Stomach (tissue), 9 donors: ENCODE measurements around the gene SSR4. TPM values are rescaled to one million over a fixed set of nuclear protein-coding genes. Genes with fewer than 3 reads are reported as not detected.
A peak's percentile ranks its signal among the peaks of the same experiment; 100 is the strongest.
"Not testable (repeated sequence)": the region's sequence is repeated elsewhere in the genome, so short reads cannot be mapped to it uniquely, and the experiment has no call there.

ENCODE experiments used
- DNase-seq, 2 donors: peaks; one replicate each; pipeline versions ENCODE4 v3.0.0 to v3.0.0-alpha.2; 2013 to 2019
- H3K27ac ChIP-seq, 5 donors: fragments of 200-600 bp in 4 of 5; sonication (generic) in 4 of 5; one replicate each; pipeline ENCODE4 v1.5.1; 2013 to 2019; ENCODE audit warnings: mild to moderate bottlenecking in 1 of 5, moderate library complexity in 1 of 5
- H3K27me3 ChIP-seq, 3 donors: fragments of 200-600 bp; sonication (generic); one replicate each; pipeline ENCODE4 v1.5.1; 2017 to 2019; ENCODE audit warnings: mixed run types in 1 of 3
- H3K36me3 ChIP-seq, 4 donors: fragments of 200-600 bp; sonication (generic); 1 replicate in 3 of 4; 2 replicates in 1 of 4; pipeline ENCODE4 v1.5.1; 2016 to 2019
- H3K4me1 ChIP-seq, 4 donors: fragments of 200-600 bp; sonication (generic); one replicate each; pipeline ENCODE4 v1.5.1; 2016 to 2019
- H3K4me3 ChIP-seq, 4 donors: fragments of 200-600 bp; sonication (generic) in 3 of 4; one replicate each; pipeline ENCODE4 v1.5.1; 2016 to 2019; ENCODE audit warnings: mild to moderate bottlenecking in 1 of 4
- H3K9me3 ChIP-seq, 4 donors: fragments of 200-600 bp; sonication (generic); one replicate each; pipeline ENCODE4 v1.5.1; 2016 to 2019
- EP300 ChIP-seq: sonication (generic); formaldehyde crosslinking; IDR thresholded peaks from one replicate; pipeline ENCODE4 v1.6.1; 2017; ENCODE audit warnings: antibody characterized with exemption
- POLR2A ChIP-seq, 4 donors: fragments of 450-650 bp; IDR thresholded peaks; one replicate each; pipeline ENCODE4 v1.6.1; 2016; ENCODE audit warnings: antibody characterized with exemption in 4 of 4, control low read depth in 2 of 4, mild to moderate bottlenecking in 1 of 4, moderate library complexity in 1 of 4
- POLR2AphosphoS5 ChIP-seq, 3 donors: sonication (generic); formaldehyde crosslinking; IDR thresholded peaks; one replicate each; pipeline ENCODE4 v1.6.1; 2016; ENCODE audit warnings: antibody characterized with exemption in 3 of 3
- WGBS, 5 donors: extraction: QIAGEN DNeasy Blood & Tissue Kit in 3 of 5; methylation state at CpG; one replicate each; pipeline versions ENCODE4 v1.1.5 to v1.1.7; 2013 to 2018; 5-methylcytosine and 5-hydroxymethylcytosine counted together
- intact Hi-C: fragments of 100-400 bp; cut with DNase I; formaldehyde crosslinking; loops from one replicate; pipeline ENCODE4 v1.15.1; 2023; ENCODE audit warnings: low total_unique reads
- polyA plus RNA-seq, 3 donors: library from polyadenylated mRNA; stranded (reverse); fragments of 200-250 nt; gene quantifications; one replicate each; pipeline ENCODE4 v1.2.3, GENCODE V29; 2013
- total RNA-seq, 5 donors: library from RNA; depleted of rRNA; stranded (reverse); fragments of >200 nt; gene quantifications; one replicate each; pipeline versions ENCODE4 v1.1.0 to v1.2.3, GENCODE V29; 2014 to 2016
- TF ChIP-seq, protein P1 (sequence below), 7 experiments: fragments of 450-650 bp in 4 of 7; fragments of 200-600 bp in 3 of 7; sonication (generic) in 3 of 7; IDR thresholded peaks; one replicate each; pipeline ENCODE4 v1.5.1; 2016 to 2019; ENCODE audit warnings: antibody characterized with exemption in 7 of 7, control low read depth in 2 of 7, mild to moderate bottlenecking in 1 of 7
- donor health status: healthy with polysubstance abuse.
- donor health status: Bipolar disorder and iron deficiency.
- donor health status: healthy.

SSR4 gene
- total and polyA plus RNA-seq, 8 donors: 13.9 to 717 (median 174) TPM

DNA sequence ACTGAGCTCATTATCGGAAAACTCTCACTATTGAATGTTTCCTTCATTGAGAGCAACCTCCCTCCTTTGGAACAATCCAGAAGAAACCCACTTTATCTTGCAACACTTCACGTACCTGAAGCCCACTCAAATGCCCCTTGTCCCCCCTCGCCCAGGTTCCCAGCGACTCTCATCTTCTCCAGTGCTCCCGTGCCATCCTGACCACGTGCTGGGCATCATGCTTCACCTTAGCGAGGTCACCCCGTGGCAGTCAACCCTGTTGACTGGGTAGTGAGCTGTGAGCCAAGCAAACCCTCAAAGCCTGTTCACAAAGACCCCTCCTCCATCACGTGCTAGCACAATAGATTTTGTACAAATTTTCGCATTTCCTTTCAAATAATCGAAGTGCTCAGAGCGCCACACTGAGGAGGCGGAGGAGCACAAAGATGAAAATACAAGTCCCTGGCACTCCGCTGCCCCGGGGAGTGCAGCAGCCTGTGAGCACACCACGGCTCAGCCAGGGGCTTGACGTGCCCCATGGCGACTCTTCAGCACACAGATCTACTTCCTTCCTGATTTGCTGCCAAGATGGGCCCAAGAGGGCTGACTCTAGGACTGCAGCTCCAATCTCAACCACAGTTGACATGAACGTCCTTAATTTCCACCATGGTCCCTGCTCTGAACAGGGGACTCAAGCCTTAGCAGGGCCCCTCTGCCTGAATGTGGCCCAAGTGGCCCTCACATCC lies 20.3 kb downstream of the SSR4 start:
- no peak overlapping the region for H3K27ac ChIP-seq
- intact Hi-C loops: no loop called here
- H3K9me3 ChIP-seq: peaks cover 0 to 20% (median 3%) of the 10 kb centered on the region in 4 donors
- H3K27me3 ChIP-seq: peaks cover 4 to 23% (median 8%) of the 10 kb centered on the region in 3 donors
- H3K36me3 ChIP-seq: no peaks in the 10 kb centered on the region
- H3K4me3 ChIP-seq: no peak overlapping the region
- no peak for DNase-seq
- TF ChIP-seq EP300: no peak
- TF ChIP-seq POLR2A (IDR thresholded peaks at IDR 0.05): no peak
- no peak for TF ChIP-seq POLR2AphosphoS5 (IDR thresholded peaks at IDR 0.05)
- TF ChIP-seq, protein P1, sequence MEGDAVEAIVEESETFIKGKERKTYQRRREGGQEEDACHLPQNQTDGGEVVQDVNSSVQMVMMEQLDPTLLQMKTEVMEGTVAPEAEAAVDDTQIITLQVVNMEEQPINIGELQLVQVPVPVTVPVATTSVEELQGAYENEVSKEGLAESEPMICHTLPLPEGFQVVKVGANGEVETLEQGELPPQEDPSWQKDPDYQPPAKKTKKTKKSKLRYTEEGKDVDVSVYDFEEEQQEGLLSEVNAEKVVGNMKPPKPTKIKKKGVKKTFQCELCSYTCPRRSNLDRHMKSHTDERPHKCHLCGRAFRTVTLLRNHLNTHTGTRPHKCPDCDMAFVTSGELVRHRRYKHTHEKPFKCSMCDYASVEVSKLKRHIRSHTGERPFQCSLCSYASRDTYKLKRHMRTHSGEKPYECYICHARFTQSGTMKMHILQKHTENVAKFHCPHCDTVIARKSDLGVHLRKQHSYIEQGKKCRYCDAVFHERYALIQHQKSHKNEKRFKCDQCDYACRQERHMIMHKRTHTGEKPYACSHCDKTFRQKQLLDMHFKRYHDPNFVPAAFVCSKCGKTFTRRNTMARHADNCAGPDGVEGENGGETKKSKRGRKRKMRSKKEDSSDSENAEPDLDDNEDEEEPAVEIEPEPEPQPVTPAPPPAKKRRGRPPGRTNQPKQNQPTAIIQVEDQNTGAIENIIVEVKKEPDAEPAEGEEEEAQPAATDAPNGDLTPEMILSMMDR (IDR thresholded peaks at IDR 0.05): no peak
- peaks cover 0 to 14% (median 12%) of the 10 kb centered on the region in 4 donors for H3K4me1 ChIP-seq
- WGBS, 5 donors: 68 to 74% (median 72%) methylated on average over 19 of the region's 19 CpGs

DNA sequence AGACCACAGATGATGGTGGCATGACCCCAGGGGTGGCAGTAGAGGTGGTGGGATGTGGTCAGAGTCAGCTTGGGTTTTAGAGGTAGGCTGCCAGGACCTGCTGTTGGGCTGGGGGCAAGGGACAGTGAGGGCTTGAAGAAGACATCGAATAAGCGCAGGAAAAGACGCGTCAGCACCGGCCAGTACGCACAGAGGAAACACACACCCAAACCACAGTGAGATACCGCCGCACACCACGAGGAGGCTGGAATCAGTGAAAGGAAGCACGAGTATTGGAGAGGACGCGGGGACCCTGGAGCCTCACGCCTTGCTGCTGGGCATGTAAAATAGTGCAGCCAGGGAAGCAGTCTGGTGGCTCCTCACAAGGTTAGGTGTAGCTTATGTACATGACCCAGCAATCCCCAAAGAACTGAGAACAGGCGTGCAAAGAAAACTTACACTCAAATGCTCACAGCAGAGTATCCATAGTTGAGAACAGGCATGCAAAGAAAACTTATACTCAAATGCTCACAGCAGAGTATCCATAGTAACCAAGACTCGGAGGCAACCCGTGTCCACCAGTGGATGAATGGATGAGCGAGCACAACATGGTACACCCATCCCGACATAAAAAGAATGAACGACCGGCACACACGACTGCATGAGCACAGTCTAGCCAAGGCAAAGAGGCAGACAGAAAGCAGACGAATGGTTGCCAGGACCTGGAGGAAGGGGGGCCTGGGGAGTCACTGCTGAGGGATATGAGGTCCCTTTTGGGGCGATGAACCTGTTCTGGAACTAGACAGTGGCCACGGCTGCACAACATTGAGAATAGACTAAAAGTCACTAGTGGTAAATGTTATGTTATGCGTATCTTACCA lies 22.6 kb downstream of the SSR4 start:
- TF ChIP-seq EP300 (no peak), POLR2AphosphoS5 (IDR thresholded peaks at IDR 0.05) (no peak), POLR2A (IDR thresholded peaks at IDR 0.05) (no peak)
- TF ChIP-seq, protein P1 (IDR thresholded peaks at IDR 0.05): no peak
- peaks cover 0 to 11% (median 3%) of the 10 kb centered on the region in 4 donors for H3K9me3 ChIP-seq
- intact Hi-C loops: no loop called here
- WGBS, 5 donors: 66 to 83% (median 72%) methylated on average over 24 to 25 of the region's 25 CpGs
- H3K27me3 ChIP-seq: peaks cover 4 to 32% (median 8%) of the 10 kb centered on the region in 3 donors
- H3K4me3 ChIP-seq: no peak overlapping the region
- H3K27ac ChIP-seq: no peak overlapping the region
- no peaks in the 10 kb centered on the region for H3K36me3 ChIP-seq
- DNase-seq: no peak
- H3K4me1 ChIP-seq: peaks cover 0 to 14% (median 12%) of the 10 kb centered on the region in 4 donors

DNA sequence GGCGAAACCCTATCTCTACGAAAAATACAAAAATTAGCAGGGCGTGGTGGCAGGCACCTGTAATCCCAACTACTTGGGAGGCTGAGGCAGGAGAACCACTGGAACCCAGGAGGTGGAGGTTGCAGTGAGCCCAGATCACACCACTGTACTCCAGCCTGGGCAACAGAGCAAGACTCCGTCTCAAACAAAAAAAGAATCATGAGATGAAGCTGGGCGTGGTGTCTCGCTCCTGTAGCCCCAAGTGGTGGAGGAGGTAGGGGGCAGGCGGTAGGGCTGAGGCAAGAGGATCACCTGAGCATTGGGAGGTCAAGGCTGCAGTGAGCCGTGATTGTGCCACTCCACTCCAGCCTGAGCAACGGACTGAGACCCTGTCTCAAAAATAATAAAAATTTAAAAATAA lies 23.6 kb downstream of the SSR4 start:
- H3K9me3 ChIP-seq, DNase-seq, H3K36me3 ChIP-seq, intact Hi-C loops, H3K27ac ChIP-seq, H3K4me3 ChIP-seq: not testable (repeated sequence)
- 86 to 92% (median 88%) methylated on average over 9 of the region's 9 CpGs for WGBS, 5 donors
- Histone ChIP-seq H3K27me3 (peaks cover 4 to 29% (median 8%) of the 10 kb centered on the region in 3 donors), H3K4me1 (peaks cover 0 to 14% (median 12%) of the 10 kb centered on the region in 4 donors)

- Histone ChIP-seq H3K27me3 (peaks cover 4 to 34% (median 8%) of the 10 kb centered on the region in 3 donors), H3K27ac (peak overlapping the region in 1 of 5 donors; percentile 51), H3K4me3 (peak overlapping the region; percentile 42 to 51 (median 45)), H3K4me1 (peaks cover 0 to 14% (median 12%) of the 10 kb centered on the region in 4 donors), H3K9me3 (peaks cover 0 to 7% (median 0%) of the 10 kb centered on the region in 4 donors), H3K36me3 (no peaks in the 10 kb centered on the region)
- peak; percentile 49 to 75 for DNase-seq
- intact Hi-C loops: no loop called here
- WGBS, 5 donors: 6 to 27% (median 23%) methylated on average over 7 to 63 of the region's 67 CpGs
- TF ChIP-seq POLR2A (IDR thresholded peaks at IDR 0.05) (no peak), POLR2AphosphoS5 (IDR thresholded peaks at IDR 0.05) (no peak), EP300 (no peak)
- TF ChIP-seq, protein P1 (IDR thresholded peaks at IDR 0.05): no peak
Measured at GRCh38 chrX:153818571-153819383, 24.3 kb downstream of the SSR4 start.
